GM06990 (cell line): Measurements from ENCODE around the gene SOWAHD.

ENCODE experiments used
- DNase-seq: peaks from one replicate; pipeline ENCODE4 v3.0.0-alpha.2; 2011; ENCODE audit not compliant: insufficient read length; ENCODE audit errors: extremely low read depth
- H3K27me3 ChIP-seq: replicated peaks from 2 replicates; pipeline ENCODE4 v1.6.0; 2011; ENCODE audit warnings: low read length; ENCODE audit not compliant: control insufficient read depth, insufficient read depth
- H3K36me3 ChIP-seq: 2 replicates; pipeline ENCODE4 v1.5.1; 2011; ENCODE audit warnings: low read length; ENCODE audit not compliant: control insufficient read depth, insufficient read depth
- H3K4me3 ChIP-seq: replicated peaks from 2 replicates; pipeline ENCODE4 v1.5.1; 2011; ENCODE audit warnings: low read depth, mild to moderate bottlenecking, control low read depth, low read length
- CTCF ChIP-seq: IDR thresholded peaks from 2 replicates; pipeline ENCODE4 v1.5.1; 2011; ENCODE audit warnings: low read length, control low read depth, mild to moderate bottlenecking, inconsistent platforms; ENCODE audit not compliant: insufficient read depth, poor library complexity, severe bottlenecking

Gene SOWAHD

GRCh38 chrX:119757979-119758730 lies at the start of gene SOWAHD:
SOWAHD (plus strand) TSS chrX:119758588; CDS start chrX:119758668, 80 bp downstream.
- DNase-seq = peak; percentile 56
- Histone ChIP-seq H3K4me3 (peak within 1 kb of the TSS; percentile 64), H3K27me3 (no peaks in the 10 kb centered on the region), H3K36me3 (no peaks in the 10 kb centered on the region)
- no peak for TF ChIP-seq CTCF

GRCh38 chrX:119708936-119709335 lies 49.5 kb upstream of the SOWAHD start:
- Histone ChIP-seq H3K36me3 (no peaks in the 10 kb centered on the region), H3K4me3 (no peak overlapping the region), H3K27me3 (no peaks in the 10 kb centered on the region)
- no peak for TF ChIP-seq CTCF
- DNase-seq = no peak

- no peak for DNase-seq
- H3K36me3 ChIP-seq = no peaks in the 10 kb centered on the region
- no peak overlapping the region for H3K4me3 ChIP-seq
- H3K27me3 ChIP-seq = no peaks in the 10 kb centered on the region
- TF ChIP-seq CTCF = no peak
Observed at GRCh38 chrX:119709630-119710029, 48.8 kb upstream of the SOWAHD start.

- DNase-seq = no peak
Observed at GRCh38 chrX:119721487-119721886, 36.9 kb upstream of the SOWAHD start.

GRCh38 chrX:119721926-119722325 lies 36.5 kb upstream of the SOWAHD start:
- Histone ChIP-seq H3K27me3 (no peaks in the 10 kb centered on the region), H3K4me3 (no peak overlapping the region), H3K36me3 (no peaks in the 10 kb centered on the region)
- TF ChIP-seq CTCF = no peak
- no peak for DNase-seq

More at GRCh38 chrX:119721487-119721886, 36.9 kb upstream of the SOWAHD start:
- no peaks in the 10 kb centered on the region for H3K36me3 ChIP-seq
- no peaks in the 10 kb centered on the region for H3K27me3 ChIP-seq
- no peak overlapping the region for H3K4me3 ChIP-seq
- TF ChIP-seq CTCF = no peak
